SK-N-SH (cell line): ENCODE measurements around the gene GNAS.

Experiments
- CTCF ChIP-seq: fragments of 200-600 bp; sonication (generic); IDR thresholded peaks from 2 replicates; pipeline ENCODE4 v1.6.1; 2017; ENCODE audit warnings: antibody characterized with exemption, mild to moderate bottlenecking, moderate library complexity
- MEF2A ChIP-seq: IDR thresholded peaks from 2 replicates; pipeline ENCODE4 v1.4.0; 2012; ENCODE audit warnings: low read depth, borderline replicate concordance
- POLR2AphosphoS5 ChIP-seq: IDR thresholded peaks from 2 replicates; pipeline ENCODE4 v1.6.1; 2012; ENCODE audit warnings: low read depth, low read length
- ZBTB33 ChIP-seq: IDR thresholded peaks from 2 replicates; pipeline ENCODE4 v1.4.0; 2012; ENCODE audit warnings: low read depth, borderline replicate concordance

- TF ChIP-seq MEF2A (no peak), CTCF (no peak), ZBTB33 (no peak), POLR2AphosphoS5 (no peak)
These were observed 39.1 kb upstream of the GNAS start for GRCh38 chr20:58813369-58813768.
